ENCODE data around the gene CHCHD6. TPM values are rescaled to one million over a fixed set of nuclear protein-coding genes. Genes with fewer than 3 reads are reported as not detected.

CHCHD6 gene
- total RNA-seq, 4 donors from 2014 or later, result 2.4 to 44.6 (median 5.1) TPM

GRCh38 chr3:126752303-126753190, 48.5 kb downstream of the CHCHD6 start:
- H3K4me1 ChIP-seq, result no peaks in the 10 kb centered on the region

GRCh38 chr3:126753191-126754160, 49.4 kb downstream of the CHCHD6 start:
- H3K36me3 ChIP-seq, result no peaks in the 10 kb centered on the region
- no peak overlapping the region for H3K27ac ChIP-seq
- H3K9me3 ChIP-seq, result no peaks in the 10 kb centered on the region
- H3K4me3 ChIP-seq, result no peak overlapping the region
- H3K27me3 ChIP-seq, result no peaks in the 10 kb centered on the region
- no peaks in the 10 kb centered on the region for H3K4me1 ChIP-seq
- DNase-seq, result no peak
- TF ChIP-seq, protein P1, sequence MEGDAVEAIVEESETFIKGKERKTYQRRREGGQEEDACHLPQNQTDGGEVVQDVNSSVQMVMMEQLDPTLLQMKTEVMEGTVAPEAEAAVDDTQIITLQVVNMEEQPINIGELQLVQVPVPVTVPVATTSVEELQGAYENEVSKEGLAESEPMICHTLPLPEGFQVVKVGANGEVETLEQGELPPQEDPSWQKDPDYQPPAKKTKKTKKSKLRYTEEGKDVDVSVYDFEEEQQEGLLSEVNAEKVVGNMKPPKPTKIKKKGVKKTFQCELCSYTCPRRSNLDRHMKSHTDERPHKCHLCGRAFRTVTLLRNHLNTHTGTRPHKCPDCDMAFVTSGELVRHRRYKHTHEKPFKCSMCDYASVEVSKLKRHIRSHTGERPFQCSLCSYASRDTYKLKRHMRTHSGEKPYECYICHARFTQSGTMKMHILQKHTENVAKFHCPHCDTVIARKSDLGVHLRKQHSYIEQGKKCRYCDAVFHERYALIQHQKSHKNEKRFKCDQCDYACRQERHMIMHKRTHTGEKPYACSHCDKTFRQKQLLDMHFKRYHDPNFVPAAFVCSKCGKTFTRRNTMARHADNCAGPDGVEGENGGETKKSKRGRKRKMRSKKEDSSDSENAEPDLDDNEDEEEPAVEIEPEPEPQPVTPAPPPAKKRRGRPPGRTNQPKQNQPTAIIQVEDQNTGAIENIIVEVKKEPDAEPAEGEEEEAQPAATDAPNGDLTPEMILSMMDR (IDR thresholded peaks at IDR 0.05), result no peak
- no peak for TF ChIP-seq POLR2A (IDR thresholded peaks at IDR 0.05)

More at GRCh38 chr3:126752303-126753190, 48.5 kb downstream of the CHCHD6 start:
- no peak overlapping the region for H3K27ac ChIP-seq
- no peaks in the 10 kb centered on the region for H3K36me3 ChIP-seq
- no peaks in the 10 kb centered on the region for H3K27me3 ChIP-seq
- H3K9me3 ChIP-seq, result no peaks in the 10 kb centered on the region
- H3K4me3 ChIP-seq, result no peak overlapping the region
- peak; percentile 61 to 83 (median 81) for DNase-seq
- TF ChIP-seq, protein P1 (IDR thresholded peaks at IDR 0.05), result peak; percentile 53 to 83 (median 74)
- no peak for TF ChIP-seq POLR2A (IDR thresholded peaks at IDR 0.05)

DNA sequence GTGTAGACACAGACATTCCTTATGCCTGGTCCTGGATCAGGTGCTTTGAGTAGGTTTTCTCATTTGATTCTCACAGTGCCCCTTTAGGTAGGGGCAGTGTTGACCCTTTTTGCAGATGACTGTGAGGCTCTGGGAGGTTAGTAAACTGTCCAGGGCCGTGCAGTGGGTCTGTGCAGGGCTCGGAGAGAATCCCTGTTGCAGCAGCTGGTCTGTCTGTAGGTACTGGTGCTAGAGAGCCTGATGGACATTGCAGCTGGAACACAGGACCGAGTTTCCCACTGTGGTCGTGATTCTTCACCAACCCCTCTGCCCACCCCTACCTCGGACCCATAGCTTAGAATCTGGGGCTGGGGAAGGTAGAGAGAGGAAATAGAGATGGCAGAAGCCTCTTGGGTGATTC, 51.8 kb downstream of the CHCHD6 start:
- Histone ChIP-seq H3K4me3 (no peak overlapping the region), H3K4me1 (no peaks in the 10 kb centered on the region), H3K27ac (no peak overlapping the region), H3K9me3 (no peaks in the 10 kb centered on the region), H3K36me3 (no peaks in the 10 kb centered on the region), H3K27me3 (no peaks in the 10 kb centered on the region)
- no peak for DNase-seq
- TF ChIP-seq, protein P1 (IDR thresholded peaks at IDR 0.05), result no peak
- no peak for TF ChIP-seq POLR2A (IDR thresholded peaks at IDR 0.05)

GRCh38 chr3:126758026-126758425, 54.0 kb downstream of the CHCHD6 start:
- no peaks in the 10 kb centered on the region for H3K36me3 ChIP-seq
- TF ChIP-seq POLR2A (IDR thresholded peaks at IDR 0.05), result no peak
- TF ChIP-seq, protein P1 (IDR thresholded peaks at IDR 0.05), result no peak
- H3K9me3 ChIP-seq, result no peaks in the 10 kb centered on the region
- H3K27ac ChIP-seq, result no peak overlapping the region
- no peaks in the 10 kb centered on the region for H3K4me1 ChIP-seq
- no peaks in the 10 kb centered on the region for H3K27me3 ChIP-seq
- DNase-seq, result no peak
- no peak overlapping the region for H3K4me3 ChIP-seq

DNA sequence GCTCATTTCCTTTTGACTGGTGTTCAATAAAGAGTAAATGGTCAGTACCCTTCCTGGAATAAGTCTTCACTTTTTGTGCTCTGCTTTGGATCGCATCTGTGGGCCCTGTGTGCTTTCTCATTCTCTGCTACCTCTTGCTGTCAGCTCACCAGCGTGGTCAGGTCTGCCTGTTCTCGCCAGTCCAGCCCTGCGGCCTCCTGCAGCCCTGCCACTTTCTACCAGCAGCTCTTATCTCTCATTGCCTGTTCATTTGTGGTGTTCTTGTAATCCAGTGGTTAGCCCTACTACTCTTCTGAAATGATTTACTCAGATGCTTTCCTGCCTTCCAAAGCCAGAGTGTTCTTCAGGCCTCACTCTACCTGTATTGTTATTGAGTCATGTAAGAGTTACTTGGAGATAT, 54.8 kb downstream of the CHCHD6 start:
- TF ChIP-seq POLR2A (IDR thresholded peaks at IDR 0.05), result no peak
- TF ChIP-seq, protein P1 (IDR thresholded peaks at IDR 0.05), result no peak
- Histone ChIP-seq H3K36me3 (no peaks in the 10 kb centered on the region), H3K27me3 (no peaks in the 10 kb centered on the region), H3K4me1 (no peaks in the 10 kb centered on the region), H3K27ac (no peak overlapping the region), H3K9me3 (no peaks in the 10 kb centered on the region), H3K4me3 (no peak overlapping the region)
- DNase-seq, result no peak
